Activated CD4-positive, alpha-beta T cell treated with anti-CD3 and anti-CD28 coated beads for 36 hours (primary cell): ENCODE results near the gene TNNT1. TPM values are rescaled to one million over a fixed set of nuclear protein-coding genes. Genes with fewer than 3 reads are reported as not detected.
A peak's percentile ranks its signal among the peaks of the same experiment; 100 is the strongest.

ENCODE experiments used
- ATAC-seq: fragments of 200-7000 bp; cut with Tn5 transposase; one replicate; pipeline ENCODE4 v1.10.0; 2021; ENCODE audit warnings: mild to moderate bottlenecking, moderate library complexity
- CTCF ChIA-PET: fragments of 350-600 bp; sonication (Branson Sonifier 250); formaldehyde crosslinking; loops from one replicate; lab custom pipeline; 2021; ENCODE audit warnings: antibody characterized with exemption; lab: Charles Lee
- POLR2A ChIA-PET: fragments of 350-600 bp; sonication (Branson Sonifier 250); formaldehyde crosslinking; loops from one replicate; lab custom pipeline; 2021; ENCODE audit warnings: antibody characterized with exemption, inconsistent platforms; lab: Charles Lee
- DNase-seq: peaks from one replicate; pipeline ENCODE4 v3.0.0-alpha.2; 2020
- H3K27ac Mint-ChIP-seq: one replicate; pipeline ENCODE4 v1.8.0; 2021; ENCODE audit warnings: mixed read lengths
- H3K27me3 Mint-ChIP-seq: one replicate; pipeline ENCODE4 v1.8.0; 2021; ENCODE audit warnings: mixed read lengths
- H3K36me3 Mint-ChIP-seq: one replicate; pipeline ENCODE4 v1.8.0; 2021; ENCODE audit warnings: low read depth, mixed read lengths
- H3K4me1 Mint-ChIP-seq: one replicate; pipeline ENCODE4 v1.8.0; 2021; ENCODE audit warnings: mixed read lengths
- H3K4me3 Mint-ChIP-seq: one replicate; pipeline ENCODE4 v1.8.0; 2021; ENCODE audit warnings: mild to moderate bottlenecking, moderate library complexity, mixed read lengths
- H3K9me3 Mint-ChIP-seq: one replicate; pipeline ENCODE4 v1.8.0; 2021; ENCODE audit warnings: low read depth, mixed read lengths
- intact Hi-C, 2 experiments: fragments of 100-400 bp; cut with DNase I in 1 of 2; cut with micrococcal nuclease in 1 of 2; formaldehyde crosslinking; loops; one replicate each; pipeline versions ENCODE4 v1.14.2 to v1.15.1; 2022 to 2024; cut with DNase I, micrococcal nuclease
- microRNA-seq: library from miRNA; unstranded; fragments of <30 nt; microRNA quantifications from one replicate; pipeline ENCODE4 v1.2.0, GENCODE V29; 2021; ENCODE audit warnings: borderline replicate concordance
- total RNA-seq, 2 experiments: library from RNA; stranded (reverse); gene quantifications; one replicate each; pipeline ENCODE4 v1.2.3, GENCODE V29; 2021

TNNT1 gene
- total RNA-seq, 2 experiments from 2014 or later, result 0.47 to 0.50 TPM

DNA sequence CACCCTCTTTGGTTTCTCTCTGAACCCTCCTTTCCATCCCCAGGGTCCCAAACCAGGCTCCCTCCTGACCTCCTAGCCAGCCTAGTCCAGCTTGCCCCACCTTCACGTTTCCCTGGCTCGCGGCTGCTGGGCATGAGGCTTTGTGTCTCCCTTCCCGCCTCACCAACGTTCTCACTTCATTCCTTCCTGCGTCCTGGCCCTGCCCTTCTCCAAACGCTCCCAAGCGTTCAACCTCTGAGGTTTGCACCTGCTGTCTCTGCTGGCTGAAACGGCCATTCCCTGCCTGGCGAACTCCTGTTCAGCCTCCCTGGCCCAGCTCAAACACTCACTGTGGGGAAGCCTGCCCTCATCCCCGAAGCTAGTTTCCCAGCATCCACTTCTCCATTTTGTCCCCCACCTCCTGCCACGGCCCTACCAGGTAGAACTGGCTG, 61.0 kb downstream of the TNNT1 start:
- DNase-seq (no peak), ATAC-seq (no peak)
- Mint-ChIP-seq H3K27me3 (peaks cover 34% of the 10 kb centered on the region), H3K36me3 (peaks cover 33% of the 10 kb centered on the region), H3K4me1 (peaks cover 16% of the 10 kb centered on the region), H3K27ac (no peak overlapping the region), H3K9me3 (no peaks in the 10 kb centered on the region), H3K4me3 (no peak overlapping the region)
- intact Hi-C loops, result loop anchor here in 1 of 2 experiments (1.0 kb wide), 1 partner anchor 28 kb away; no protein-coding TSS in a partner anchor
- ChIA-PET CTCF (interaction anchor here (0.7 to 3.2 kb wide), 9 partner anchors 9 to 482 kb away, joined by 3 to 16 read pairs (median 4); partner anchors contain the start of genes KMT5C, PPP1R12C and RDH13), POLR2A (interaction anchor here (0.6 kb wide), 1 partner anchor 73 kb away, joined by 3 read pairs; no protein-coding TSS in a partner anchor)

DNA sequence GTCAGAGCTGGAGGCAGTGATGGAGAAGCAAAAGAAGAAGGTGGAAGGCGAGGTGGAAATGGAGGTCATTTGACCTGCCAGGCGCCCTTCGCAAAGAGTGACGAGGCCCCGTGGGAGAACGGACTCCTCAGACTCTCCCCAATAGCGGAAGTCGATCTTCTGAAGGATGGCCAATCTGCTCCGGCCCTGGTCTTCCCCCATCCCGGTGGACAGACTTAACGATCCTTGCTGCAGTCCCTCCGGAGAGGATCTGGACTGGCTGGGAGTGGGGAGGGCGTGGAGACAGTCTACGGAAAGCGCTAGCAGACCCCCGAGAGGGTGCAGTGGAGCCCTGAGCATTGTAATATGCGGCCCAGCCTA, 61.5 kb downstream of the TNNT1 start:
- ChIA-PET CTCF (interaction anchor here (0.9 to 3.2 kb wide), 4 partner anchors 8 to 251 kb away, joined by 3 to 16 read pairs (median 6); partner anchors contain the start of genes KMT5C and PPP1R12C), POLR2A (no interaction called here)
- Mint-ChIP-seq H3K27me3 (peaks cover 39% of the 10 kb centered on the region), H3K4me1 (peaks cover 19% of the 10 kb centered on the region), H3K4me3 (peak overlapping the region; percentile 19), H3K27ac (no peak overlapping the region), H3K9me3 (peaks cover 1% of the 10 kb centered on the region), H3K36me3 (peaks cover 30% of the 10 kb centered on the region)
- intact Hi-C loops, result no loop called here
- ATAC-seq, result no peak
- no peak for DNase-seq

DNA sequence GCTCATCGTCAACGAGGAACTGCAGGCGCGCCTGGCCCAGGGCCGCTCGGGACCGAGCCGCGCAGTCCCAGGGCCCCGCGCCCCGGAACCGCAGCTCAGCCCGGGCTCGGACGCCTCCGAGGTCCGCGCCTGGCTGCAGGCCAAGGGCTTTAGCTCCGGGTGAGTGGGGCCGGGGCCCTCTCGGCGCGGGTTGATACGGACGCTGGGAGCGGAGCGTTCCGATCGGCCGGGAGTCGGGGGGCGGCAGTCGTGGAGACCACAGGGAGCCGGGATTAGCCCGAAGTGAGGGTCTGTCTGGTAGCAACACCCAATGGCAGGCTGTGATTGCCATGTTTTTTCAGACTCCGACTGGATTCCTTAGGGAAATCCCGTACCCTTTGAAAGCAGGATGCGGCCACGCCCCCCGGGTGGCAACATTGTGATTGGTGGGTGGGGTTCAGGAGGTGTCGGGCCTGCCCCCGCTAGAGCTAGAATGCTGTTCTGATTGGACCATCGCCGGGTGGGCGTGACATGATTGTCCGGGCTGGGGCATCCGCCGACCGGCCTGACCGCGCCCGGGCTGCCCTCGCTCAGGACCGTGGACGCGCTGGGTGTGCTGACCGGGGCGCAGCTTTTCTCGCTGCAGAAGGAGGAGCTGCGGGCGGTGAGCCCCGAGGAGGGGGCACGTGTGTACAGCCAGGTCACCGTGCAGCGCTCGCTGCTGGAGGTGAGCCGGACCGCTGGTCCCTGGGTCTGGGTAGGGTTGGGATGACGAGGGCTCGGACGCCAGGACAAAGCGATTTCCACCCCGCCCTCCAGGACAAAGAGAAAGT, 62.1 kb downstream of the TNNT1 start:
- DNase-seq (peak; percentile 71), ATAC-seq (peak; percentile 66)
- peaks cover 30% of the 10 kb centered on the region for H3K36me3 Mint-ChIP-seq
- ChIA-PET POLR2A (no interaction called here), CTCF (interaction anchor here (1.0 to 1.7 kb wide), 3 partner anchors 8 to 417 kb away, joined by 3 to 7 read pairs (median 4); partner anchors contain the start of gene PPP1R12C)
- H3K4me3 Mint-ChIP-seq, result peak overlapping the region; percentile 19
- peaks cover 2% of the 10 kb centered on the region for H3K9me3 Mint-ChIP-seq
- H3K27ac Mint-ChIP-seq, result no peak overlapping the region
- peaks cover 44% of the 10 kb centered on the region for H3K27me3 Mint-ChIP-seq
- peaks cover 22% of the 10 kb centered on the region for H3K4me1 Mint-ChIP-seq
- intact Hi-C loops, result no loop called here

DNA sequence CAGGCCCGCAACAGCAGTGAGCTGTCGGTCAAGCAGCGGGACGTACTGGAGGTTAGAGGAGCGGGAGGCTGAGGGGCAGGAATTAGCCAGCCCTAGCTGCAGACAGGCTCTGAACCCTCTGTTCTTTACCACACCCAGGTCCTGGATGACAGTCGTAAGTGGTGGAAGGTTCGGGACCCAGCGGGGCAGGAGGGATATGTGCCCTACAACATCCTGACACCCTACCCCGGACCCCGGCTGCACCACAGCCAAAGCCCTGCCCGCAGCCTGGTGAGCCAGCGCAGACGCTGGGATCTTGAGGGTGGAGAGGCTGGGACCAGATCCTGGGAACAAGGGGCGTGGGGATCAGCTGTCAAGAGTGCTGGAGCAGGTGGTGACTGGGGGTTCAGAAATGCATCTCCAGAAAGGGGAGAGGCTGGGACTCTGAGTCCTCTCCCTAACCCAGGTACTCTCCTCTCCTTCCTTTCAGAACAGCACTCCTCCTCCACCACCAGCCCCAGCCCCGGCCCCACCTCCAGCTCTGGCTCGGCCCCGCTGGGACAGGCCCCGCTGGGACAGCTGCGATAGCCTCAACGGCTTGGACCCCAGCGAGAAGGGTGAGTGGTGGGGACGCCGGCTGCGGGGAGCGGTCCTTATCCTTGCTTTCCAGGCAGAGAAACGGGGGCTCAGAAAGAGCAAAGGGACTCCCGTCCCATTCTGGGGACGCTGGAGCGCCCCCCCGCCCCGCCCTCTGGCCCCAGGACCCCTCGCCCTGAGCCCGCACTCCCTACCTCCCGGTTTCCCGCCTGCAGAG, 62.9 kb downstream of the TNNT1 start:
- Mint-ChIP-seq H3K4me3 (no peak overlapping the region), H3K36me3 (peaks cover 30% of the 10 kb centered on the region), H3K4me1 (peaks cover 24% of the 10 kb centered on the region), H3K27me3 (peaks cover 46% of the 10 kb centered on the region), H3K9me3 (peaks cover 2% of the 10 kb centered on the region), H3K27ac (no peak overlapping the region)
- ChIA-PET CTCF (interaction anchor here (1.0 to 1.2 kb wide), 2 partner anchors 7 to 418 kb away, joined by 3 to 4 read pairs; no protein-coding TSS in a partner anchor), POLR2A (no interaction called here)
- intact Hi-C loops, result no loop called here
- DNase-seq, result no peak
- ATAC-seq, result no peak

DNA sequence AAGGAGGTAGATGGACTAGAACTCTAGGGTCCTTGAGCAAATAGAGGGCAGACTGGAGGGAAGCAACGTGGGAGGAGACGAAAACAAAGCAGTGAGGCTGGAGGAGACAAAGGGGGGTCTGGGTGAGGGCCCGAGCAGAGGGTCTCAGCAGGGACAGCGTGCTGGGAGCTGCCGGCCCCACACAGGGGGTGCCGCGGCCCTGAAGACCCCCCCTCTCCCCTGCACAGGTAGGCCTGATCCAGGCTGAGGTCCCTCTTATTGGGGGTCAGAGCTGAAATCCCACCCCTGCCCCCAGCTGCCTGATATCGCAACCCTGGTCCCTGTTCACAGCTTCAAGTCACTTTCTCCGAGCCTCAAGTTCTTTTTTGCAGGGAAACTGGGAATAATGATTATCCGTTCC, 64.6 kb downstream of the TNNT1 start:
- Mint-ChIP-seq H3K36me3 (peaks cover 18% of the 10 kb centered on the region), H3K27ac (no peak overlapping the region), H3K4me3 (no peak overlapping the region), H3K4me1 (peaks cover 37% of the 10 kb centered on the region), H3K9me3 (peaks cover 2% of the 10 kb centered on the region), H3K27me3 (peaks cover 59% of the 10 kb centered on the region)
- ATAC-seq (no peak), DNase-seq (no peak)
- CTCF ChIA-PET, result interaction anchor here (0.5 kb wide), 1 partner anchor 1482 kb away, joined by 3 read pairs; no protein-coding TSS in a partner anchor
- POLR2A ChIA-PET, result no interaction called here
- intact Hi-C loops, result loop anchor here in 1 of 2 experiments (5.0 kb wide), 1 partner anchor 78 kb away; no protein-coding TSS in a partner anchor

DNA sequence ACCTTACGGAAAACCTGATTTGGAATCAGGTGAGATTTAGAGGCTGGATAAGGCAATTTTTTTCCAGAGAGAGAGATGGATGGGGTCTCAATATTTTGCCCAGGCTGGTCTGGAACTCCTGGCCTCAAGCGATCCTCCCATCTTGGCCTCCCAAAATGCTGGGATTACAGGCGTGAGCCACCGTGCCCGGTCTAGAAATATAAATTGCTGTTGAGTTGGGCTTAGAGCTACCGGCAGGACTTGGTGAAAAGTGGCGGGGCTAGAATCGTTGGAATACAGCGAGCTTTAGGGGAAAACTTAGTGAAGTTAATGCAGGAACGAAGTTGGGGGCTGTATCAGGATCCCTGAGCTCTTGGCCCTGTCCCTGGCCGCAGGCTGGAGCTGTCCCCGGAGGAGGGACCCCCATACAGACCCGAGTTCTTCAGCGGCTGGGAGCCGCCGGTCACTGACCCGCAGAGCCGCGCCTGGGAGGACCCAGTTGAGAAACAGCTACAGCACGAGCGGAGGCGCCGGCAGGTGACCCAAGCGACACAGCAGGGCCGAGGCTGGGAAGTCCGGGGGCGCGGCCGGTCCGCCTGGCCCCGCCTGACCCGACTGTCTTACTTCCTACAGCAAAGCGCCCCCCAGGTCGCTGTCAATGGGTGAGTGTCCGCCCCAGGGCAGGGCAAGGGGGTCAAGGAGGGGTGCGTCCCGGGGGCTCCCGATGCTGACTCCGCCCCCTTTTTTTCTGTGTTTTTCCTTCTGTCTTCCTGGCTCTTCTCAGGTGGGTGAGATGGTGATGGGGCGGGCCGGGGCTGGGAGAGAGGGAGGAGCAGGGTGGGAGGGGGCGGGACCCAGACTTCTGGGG, 65.8 kb downstream of the TNNT1 start:
- Mint-ChIP-seq H3K4me3 (no peak overlapping the region), H3K27ac (no peak overlapping the region), H3K9me3 (peaks cover 2% of the 10 kb centered on the region), H3K36me3 (peaks cover 11% of the 10 kb centered on the region), H3K4me1 (peaks cover 33% of the 10 kb centered on the region), H3K27me3 (peaks cover 56% of the 10 kb centered on the region)
- no peak for ATAC-seq
- intact Hi-C loops, result loop anchor here in 1 of 2 experiments (5.0 kb wide), 1 partner anchor 79 kb away; no protein-coding TSS in a partner anchor
- CTCF ChIA-PET, result no interaction called here
- DNase-seq, result no peak
- POLR2A ChIA-PET, result no interaction called here

Small RNA genes lying within 50 kb of the gene (microRNA-seq; reads per million reads assigned to microRNA genes)
- not detected for gene MIR7975

Other genes with a start within 250 kb of the TNNT1 start
- not detected for gene NCR1, start 243.1 kb downstream of the TNNT1 start, total RNA-seq
- not detected for gene NLRP7, start 201.7 kb downstream of the TNNT1 start, total RNA-seq
- 1 to 10 TPM; 7.1 to 8.8 TPM for gene NLRP2, start 182.8 kb downstream of the TNNT1 start, total RNA-seq
- gene GP6, start 110.9 kb downstream of the TNNT1 start, total RNA-seq, result under 1 TPM in 1 of 2 experiments, not detected in 1; 0.09 TPM
- gene RDH13, start 86.1 kb downstream of the TNNT1 start, total RNA-seq, result 10 to 100 TPM; 11.9 to 12.8 TPM
- 1 to 10 TPM; 2.2 to 2.3 TPM for gene EPS8L1, start 73.3 kb downstream of the TNNT1 start, total RNA-seq
- 10 to 100 TPM; 66.1 to 69.8 TPM for gene PPP1R12C, start 31.6 kb downstream of the TNNT1 start, total RNA-seq
- under 1 TPM in 1 of 2 experiments, not detected in 1; 0.32 TPM for gene TNNI3, start 8.5 kb upstream of the TNNT1 start, total RNA-seq
- under 1 TPM; 0.53 to 0.72 TPM for gene DNAAF3, start 17.4 kb upstream of the TNNT1 start, total RNA-seq
- gene SYT5, start 31.1 kb upstream of the TNNT1 start, total RNA-seq, result under 1 TPM in 1 of 2 experiments, not detected in 1; 0.37 TPM
- gene PTPRH, start 60.3 kb upstream of the TNNT1 start, total RNA-seq, result not detected
- gene TMEM86B, start 79.6 kb upstream of the TNNT1 start, total RNA-seq, result 1 to 10 TPM; 4.9 to 9.0 TPM
- gene PPP6R1, start 109.8 kb upstream of the TNNT1 start, total RNA-seq, result 100 to 1,000 TPM; 177 to 201 TPM
- 10 to 100 TPM; 41.1 to 45.2 TPM for gene HSPBP1, start 130.9 kb upstream of the TNNT1 start, total RNA-seq
- 1 to 10 TPM; 4.1 to 4.5 TPM for gene BRSK1, start 134.8 kb upstream of the TNNT1 start, total RNA-seq
- not detected for gene TMEM150B, start 176.1 kb upstream of the TNNT1 start, total RNA-seq
- gene KMT5C, start 190.7 kb upstream of the TNNT1 start, total RNA-seq, result 10 to 100 TPM; 27.5 to 32.3 TPM
- gene COX6B2, start 205.5 kb upstream of the TNNT1 start, total RNA-seq, result under 1 TPM; 0.14 to 0.30 TPM
- not detected for gene GARIN5B, start 214.1 kb upstream of the TNNT1 start, total RNA-seq
- gene IL11, start 221.3 kb upstream of the TNNT1 start, total RNA-seq, result under 1 TPM; 0.09 to 0.18 TPM
- not detected for gene TMEM190, start 227.6 kb upstream of the TNNT1 start, total RNA-seq
- gene TMEM238, start 235.1 kb upstream of the TNNT1 start, total RNA-seq, result 1 to 10 TPM; 5.9 to 6.3 TPM
- 1,000 to 10,000 TPM; 2,751 to 4,078 TPM for gene RPL28, start 236.7 kb upstream of the TNNT1 start, total RNA-seq